GM23248 (cell line): ENCODE measurements around the gene TNKS2. TPM values are rescaled to one million over a fixed set of nuclear protein-coding genes. Genes with fewer than 3 reads are reported as not detected.

ENCODE experiments used
- DNase-seq: peaks from one replicate; pipeline ENCODE4 v3.0.0-alpha.2; 2015
- H2AFZ ChIP-seq: fragments of 200-600 bp; sonication (generic); 2 replicates; pipeline ENCODE4 v1.6.1; 2016; ENCODE audit warnings: antibody characterized with exemption
- H3F3A ChIP-seq: fragments of 200-600 bp; sonication (generic); 2 replicates; pipeline ENCODE4 v1.6.1; 2016; ENCODE audit warnings: mild to moderate bottlenecking, antibody characterized with exemption, mixed run types; ENCODE audit not compliant: insufficient read depth
- H3K27ac ChIP-seq: fragments of 200-600 bp; sonication (generic); 2 replicates; pipeline ENCODE4 v1.5.1; 2016; ENCODE audit warnings: mild to moderate bottlenecking
- H3K27me3 ChIP-seq: fragments of 200-600 bp; sonication (generic); replicated peaks from 2 replicates; pipeline ENCODE4 v1.6.1; 2016; ENCODE audit warnings: mild to moderate bottlenecking; ENCODE audit not compliant: insufficient read depth
- H3K36me3 ChIP-seq: fragments of 200-600 bp; sonication (generic); 2 replicates; pipeline ENCODE4 v1.6.1; 2016; ENCODE audit warnings: low read depth, mild to moderate bottlenecking
- H3K4me1 ChIP-seq: fragments of 200-600 bp; sonication (generic); 2 replicates; pipeline ENCODE4 v1.6.1; 2016; ENCODE audit warnings: mild to moderate bottlenecking; ENCODE audit not compliant: insufficient read depth
- H3K4me2 ChIP-seq: fragments of 200-600 bp; sonication (generic); one replicate; pipeline ENCODE4 v1.6.1; 2016; ENCODE audit warnings: mild to moderate bottlenecking; ENCODE audit not compliant: unreplicated experiment
- H3K4me3 ChIP-seq: fragments of 200-600 bp; sonication (generic); 2 replicates; pipeline ENCODE4 v1.5.1; 2016; ENCODE audit warnings: mild to moderate bottlenecking
- H3K79me2 ChIP-seq: fragments of 200-600 bp; sonication (generic); 2 replicates; pipeline ENCODE4 v1.6.1; 2016; ENCODE audit warnings: mild to moderate bottlenecking; ENCODE audit not compliant: insufficient read depth
- H3K9ac ChIP-seq: fragments of 200-600 bp; sonication (generic); 2 replicates; pipeline ENCODE4 v1.6.1; 2016; ENCODE audit warnings: mild to moderate bottlenecking
- H3K9me2 ChIP-seq: fragments of 200-600 bp; sonication (generic); 2 replicates; pipeline ENCODE4 v1.6.1; 2016; ENCODE audit warnings: mixed run types, mild to moderate bottlenecking, moderate library complexity; ENCODE audit not compliant: insufficient read depth
- H3K9me3 ChIP-seq: fragments of 200-600 bp; sonication (generic); one replicate; pipeline ENCODE4 v1.6.1; 2017; ENCODE audit warnings: low read depth
- H4K20me1 ChIP-seq: fragments of 200-600 bp; sonication (generic); 2 replicates; pipeline ENCODE4 v1.6.0; 2016; ENCODE audit not compliant: insufficient read depth
- EZH2 ChIP-seq: fragments of 200-600 bp; sonication (generic); IDR thresholded peaks from 2 replicates; pipeline ENCODE4 v1.6.1; 2018; ENCODE audit warnings: antibody characterized with exemption, mild to moderate bottlenecking; ENCODE audit not compliant: insufficient read depth, poor library complexity, severe bottlenecking
- EZH2phosphoT487 ChIP-seq: fragments of 200-600 bp; sonication (generic); IDR thresholded peaks from 2 replicates; pipeline ENCODE4 v1.6.1; 2018; ENCODE audit warnings: antibody characterized with exemption, moderate library complexity, mild to moderate bottlenecking, low read depth; ENCODE audit not compliant: insufficient read depth
- WGBS, 2 experiments: methylation state at CpG; one replicate each; pipeline ENCODE4 v1.1.6; 2015 to 2017; ENCODE audit warnings: low lambda C conversion rate in 2 of 2, low coverage in 1 of 2; ENCODE audit errors: missing lambda C conversion rate in 2 of 2; 5-methylcytosine and 5-hydroxymethylcytosine counted together
- in situ Hi-C: fragments of 300-500 bp; cut with MboI; formaldehyde crosslinking; loops from 2 replicates; pipeline ENCODE4 v1.15.0; 2020
- polyA plus RNA-seq: library from polyadenylated mRNA; unstranded; fragments of >200 nt; fragmentation: Nextera tagmentation; extraction: Ambion mirVana; gene quantifications from 2 replicates; pipeline ENCODE4 v1.2.1, GENCODE V29; 2016
- total RNA-seq: library from RNA; depleted of rRNA; stranded (reverse); fragments of >200 nt; shearing (Covaris generic); gene quantifications from 2 replicates; pipeline ENCODE4 v1.2.3, GENCODE V29; 2014

TNKS2 gene
- total and polyA plus RNA-seq, 2 experiments from 2014 or later: 14.4 to 29.3 TPM

- Histone ChIP-seq H3K9me3 (no peaks in the 10 kb centered on the region), H3K9me2 (no peaks in the 10 kb centered on the region), H3K36me3 (no peaks in the 10 kb centered on the region), H3K79me2 (no peaks in the 10 kb centered on the region), H3K27me3 (0 out of 2 replicates have a peak, but pooled peaks cover 4% of the 10 kb centered on the region), H4K20me1 (no peaks in the 10 kb centered on the region), H3K4me3 (no peak overlapping the region), H3K27ac (no peak overlapping the region), H3K9ac (no peak overlapping the region), H2AFZ (no peak overlapping the region), H3K4me1 (no peaks in the 10 kb centered on the region), H3K4me2 (no peak overlapping the region), H3F3A (0 out of 2 replicates have a peak, but pooled peaks cover 4% of the 10 kb centered on the region)
- DNase-seq: no peak
- in situ Hi-C loops: no loop called here
- 25 to 36% methylated on average over 2 of the region's 2 CpGs for WGBS, 2 experiments
- TF ChIP-seq EZH2 (no peak), EZH2phosphoT487 (no peak)
These were observed 22.5 kb upstream of the TNKS2 start for GRCh38 chr10:91775731-91776130.

GRCh38 chr10:91776266-91776665, 22.0 kb upstream of the TNKS2 start:
- Histone ChIP-seq H4K20me1 (no peaks in the 10 kb centered on the region), H3F3A (0 out of 2 replicates have a peak, but pooled peaks cover 4% of the 10 kb centered on the region), H3K4me3 (no peak overlapping the region), H3K9ac (no peak overlapping the region), H3K9me3 (no peaks in the 10 kb centered on the region), H3K4me1 (no peaks in the 10 kb centered on the region), H3K9me2 (no peaks in the 10 kb centered on the region), H3K27ac (no peak overlapping the region), H3K79me2 (no peaks in the 10 kb centered on the region), H3K27me3 (0 out of 2 replicates have a peak, but pooled peaks cover 9% of the 10 kb centered on the region), H3K4me2 (no peak overlapping the region), H3K36me3 (no peaks in the 10 kb centered on the region), H2AFZ (no peak overlapping the region)
- DNase-seq: no peak
- TF ChIP-seq EZH2 (no peak), EZH2phosphoT487 (no peak)
- in situ Hi-C loops: no loop called here
- 52 to 53% methylated on average over 3 of the region's 3 CpGs for WGBS, 2 experiments

DNA sequence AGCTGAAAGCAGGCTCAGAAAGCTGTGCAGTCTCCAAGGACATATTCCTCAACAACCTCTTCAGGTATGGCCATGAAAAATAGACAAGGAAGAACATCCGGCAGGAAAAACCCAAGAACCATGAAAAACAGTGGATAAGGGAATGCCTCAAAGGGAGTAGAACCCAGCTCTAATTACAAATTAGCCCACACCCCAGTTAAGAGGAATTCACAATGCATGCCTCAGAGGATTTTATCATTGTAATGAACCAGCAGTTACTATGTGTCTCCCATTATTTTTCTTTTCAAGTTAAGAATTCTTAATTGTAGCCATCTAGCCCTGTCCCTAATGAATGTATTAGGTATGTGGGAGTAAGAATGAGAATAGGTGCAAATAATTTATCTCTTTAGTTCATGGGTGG, 19.7 kb upstream of the TNKS2 start:
- Histone ChIP-seq H3K27me3 (0 out of 2 replicates have a peak, but pooled peaks cover 10% of the 10 kb centered on the region), H2AFZ (no peak overlapping the region), H3K27ac (no peak overlapping the region), H3F3A (0 out of 2 replicates have a peak, but pooled peaks cover 4% of the 10 kb centered on the region), H3K9me3 (no peaks in the 10 kb centered on the region), H3K9me2 (no peaks in the 10 kb centered on the region), H3K9ac (no peak overlapping the region), H3K79me2 (no peaks in the 10 kb centered on the region), H3K4me3 (no peak overlapping the region), H3K4me1 (no peaks in the 10 kb centered on the region), H3K4me2 (no peak overlapping the region), H3K36me3 (no peaks in the 10 kb centered on the region), H4K20me1 (no peaks in the 10 kb centered on the region)
- 79 to 93% methylated on average over 1 of the region's 1 CpG for WGBS, 2 experiments
- in situ Hi-C loops: no loop called here
- no peak for TF ChIP-seq EZH2phosphoT487
- no peak for TF ChIP-seq EZH2
- DNase-seq: no peak

- WGBS, 2 experiments: 68 to 77% methylated on average over 1 of the region's 1 CpG
- H3K4me2 ChIP-seq: no peak overlapping the region
- in situ Hi-C loops: no loop called here
- no peaks in the 10 kb centered on the region for H3K79me2 ChIP-seq
- H3K27ac ChIP-seq: no peak overlapping the region
- TF ChIP-seq EZH2phosphoT487 (no peak), EZH2 (no peak)
- no peaks in the 10 kb centered on the region for H3K9me3 ChIP-seq
- DNase-seq: peak; percentile 34
- H3K9ac ChIP-seq: no peak overlapping the region
- H3K4me3 ChIP-seq: no peak overlapping the region
- H3K27me3 ChIP-seq: 0 out of 2 replicates have a peak, but pooled peaks cover 10% of the 10 kb centered on the region
- H3F3A ChIP-seq: 0 out of 2 replicates have a peak, but pooled peaks cover 4% of the 10 kb centered on the region
- H3K36me3 ChIP-seq: no peaks in the 10 kb centered on the region
- H3K4me1 ChIP-seq: no peaks in the 10 kb centered on the region
- H2AFZ ChIP-seq: no peak overlapping the region
- no peaks in the 10 kb centered on the region for H4K20me1 ChIP-seq
- no peaks in the 10 kb centered on the region for H3K9me2 ChIP-seq
These were observed 19.1 kb upstream of the TNKS2 start for GRCh38 chr10:91779011-91779605.
